HG03575 (cell line): ENCODE data around the gene SLK.
A peak's percentile ranks its signal among the peaks of the same experiment; 100 is the strongest.

Experiments
- ATAC-seq: cut with Tn5 transposase; IDR thresholded peaks from one replicate; pipeline ENCODE4 v1.9.1; 2021; ENCODE audit not compliant: unreplicated experiment, insufficient number of reproducible peaks, low FRiP score; ENCODE audit errors: extremely low read depth

SLK gene

GRCh38 chr10:103966671-103967447, at the start of gene SLK:
Gene SLK (plus strand): TSS chr10:103967140. CDS start chr10:103967746, 606 bp downstream.
- no peak for ATAC-seq

- ATAC-seq = peak; percentile 10
Measured at GRCh38 chr10:103917302-103918052, 49.5 kb upstream of the SLK start.

GRCh38 chr10:103918053-103918846, 48.7 kb upstream of the SLK start, which contains the start of gene STN1:
Gene STN1 (minus strand): TSS chr10:103918184. CDS start chr10:103917594, 590 bp downstream.
- peak; percentile 55 for ATAC-seq

GRCh38 chr10:103919648-103920025, 47.3 kb upstream of the SLK start:
- no peak for ATAC-seq

- no peak for ATAC-seq
Measured at GRCh38 chr10:103921248-103921647, 45.7 kb upstream of the SLK start.

GRCh38 chr10:103921750-103922195, 45.2 kb upstream of the SLK start:
- ATAC-seq = no peak

- no peak for ATAC-seq
Measured at GRCh38 chr10:103922659-103923058, 44.3 kb upstream of the SLK start.

GRCh38 chr10:103923502-103923901, 43.4 kb upstream of the SLK start:
- ATAC-seq = no peak

GRCh38 chr10:103925591-103925990, 41.3 kb upstream of the SLK start:
- no peak for ATAC-seq

- no peak for ATAC-seq
Measured at GRCh38 chr10:103926722-103927319, 40.1 kb upstream of the SLK start.

- no peak for ATAC-seq
Measured at GRCh38 chr10:103928784-103929183, 38.2 kb upstream of the SLK start.

- ATAC-seq = no peak
Measured at GRCh38 chr10:103929381-103929921, 37.5 kb upstream of the SLK start.

- ATAC-seq = no peak
Measured at GRCh38 chr10:103930449-103930848, 36.5 kb upstream of the SLK start.

GRCh38 chr10:103930881-103931280, 36.1 kb upstream of the SLK start:
- ATAC-seq = no peak

GRCh38 chr10:103931603-103932002, 35.3 kb upstream of the SLK start:
- ATAC-seq = no peak

GRCh38 chr10:103932271-103932670, 34.7 kb upstream of the SLK start:
- ATAC-seq = no peak

- ATAC-seq = no peak
Measured at GRCh38 chr10:103932971-103933370, 34.0 kb upstream of the SLK start.

GRCh38 chr10:103933557-103934121, 33.3 kb upstream of the SLK start:
- ATAC-seq = no peak
